Body of pancreas (tissue), 4 donors: Measurements from ENCODE around the gene CLTC.

Experiments used
- CTCF ChIP-seq, 7 experiments: fragments of 450-650 bp in 4 of 7; fragments of 200-600 bp in 3 of 7; sonication (generic) in 3 of 7; IDR thresholded peaks; one replicate each; pipeline ENCODE4 v1.5.1; 2016 to 2019; ENCODE audit warnings: antibody characterized with exemption in 7 of 7
- POLR2A ChIP-seq, 3 donors: fragments of 450-650 bp; IDR thresholded peaks; one replicate each; pipeline ENCODE4 v1.6.1; 2016; ENCODE audit warnings: antibody characterized with exemption in 3 of 3, mild to moderate bottlenecking in 2 of 3

- no peak for TF ChIP-seq CTCF (IDR thresholded peaks at IDR 0.05)
- no peak for TF ChIP-seq POLR2A (IDR thresholded peaks at IDR 0.05)
Observed at GRCh38 chr17:59671386-59671785, 51.7 kb downstream of the CLTC start.
